Measurements from ENCODE around the gene USP16. TPM values are rescaled to one million over a fixed set of nuclear protein-coding genes. Genes with fewer than 3 reads are reported as not detected.

The USP16 gene
- total RNA-seq, 4 donors from 2014 or later = 20.7 to 30.0 (median 25.5) TPM

- H3K9me3 ChIP-seq = no peaks in the 10 kb centered on the region
- no peak for DNase-seq (ENCODE audit: low spot score in 2 of 2)
- H3K36me3 ChIP-seq = no peaks in the 10 kb centered on the region
- H3K4me3 ChIP-seq = peak overlapping the region; percentile 96
- H3K4me1 ChIP-seq = peaks cover 26% of the 10 kb centered on the region
- peak overlapping the region; percentile 94 for H3K27ac ChIP-seq
- TF ChIP-seq POLR2A (IDR thresholded peaks at IDR 0.05) (no peak), POLR2AphosphoS5 (IDR thresholded peaks at IDR 0.05) (no peak), EP300 (IDR thresholded peaks at IDR 0.05) (no peak)
- TF ChIP-seq, protein P1, sequence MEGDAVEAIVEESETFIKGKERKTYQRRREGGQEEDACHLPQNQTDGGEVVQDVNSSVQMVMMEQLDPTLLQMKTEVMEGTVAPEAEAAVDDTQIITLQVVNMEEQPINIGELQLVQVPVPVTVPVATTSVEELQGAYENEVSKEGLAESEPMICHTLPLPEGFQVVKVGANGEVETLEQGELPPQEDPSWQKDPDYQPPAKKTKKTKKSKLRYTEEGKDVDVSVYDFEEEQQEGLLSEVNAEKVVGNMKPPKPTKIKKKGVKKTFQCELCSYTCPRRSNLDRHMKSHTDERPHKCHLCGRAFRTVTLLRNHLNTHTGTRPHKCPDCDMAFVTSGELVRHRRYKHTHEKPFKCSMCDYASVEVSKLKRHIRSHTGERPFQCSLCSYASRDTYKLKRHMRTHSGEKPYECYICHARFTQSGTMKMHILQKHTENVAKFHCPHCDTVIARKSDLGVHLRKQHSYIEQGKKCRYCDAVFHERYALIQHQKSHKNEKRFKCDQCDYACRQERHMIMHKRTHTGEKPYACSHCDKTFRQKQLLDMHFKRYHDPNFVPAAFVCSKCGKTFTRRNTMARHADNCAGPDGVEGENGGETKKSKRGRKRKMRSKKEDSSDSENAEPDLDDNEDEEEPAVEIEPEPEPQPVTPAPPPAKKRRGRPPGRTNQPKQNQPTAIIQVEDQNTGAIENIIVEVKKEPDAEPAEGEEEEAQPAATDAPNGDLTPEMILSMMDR (IDR thresholded peaks at IDR 0.05) = no peak
- 6% methylated on average over 14 of the region's 14 CpGs for WGBS
- no peaks in the 10 kb centered on the region for H3K27me3 ChIP-seq
Measured at GRCh38 chr21:28991861-28992525, 32.5 kb upstream of the USP16 start.

DNA sequence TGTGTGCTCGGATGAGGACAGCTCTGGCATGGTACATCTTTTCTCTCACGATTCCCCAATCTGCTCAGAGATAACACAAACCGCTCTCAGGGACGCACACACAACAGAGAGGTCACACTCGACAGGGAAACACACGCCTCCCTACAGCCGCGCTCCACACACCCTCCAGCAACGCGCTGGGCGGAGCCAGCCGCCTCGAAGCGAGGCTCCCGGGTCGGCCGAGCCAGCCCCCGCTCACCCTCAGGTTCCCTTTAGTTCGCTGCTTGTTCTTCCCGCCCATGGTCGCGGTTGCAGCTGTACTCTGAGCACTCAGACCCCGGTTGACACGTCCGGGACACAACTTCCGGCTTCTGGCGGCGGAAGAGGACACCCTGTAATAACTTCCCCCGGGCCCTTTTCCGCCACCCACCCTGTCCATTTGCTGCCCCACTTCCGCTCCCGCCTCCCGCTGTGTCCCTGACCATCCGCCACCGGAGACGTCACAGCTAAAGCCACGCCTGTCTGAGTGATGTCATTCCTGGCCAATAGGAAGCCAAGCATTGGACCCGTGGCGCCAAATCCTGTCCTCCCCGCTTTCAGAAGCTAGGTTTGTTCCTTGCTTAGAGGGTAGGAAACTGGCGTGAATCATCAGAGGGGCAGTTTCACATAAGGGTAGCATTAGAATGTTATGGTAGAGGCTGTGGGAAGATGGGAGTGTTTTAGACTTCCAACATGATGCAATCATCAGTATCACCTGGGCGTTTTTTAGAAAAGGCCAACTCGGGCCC is 31.8 kb upstream of the USP16 start, which contains the start of gene LTN1:
Gene LTN1 (minus strand): TSS at position 352 of the 767 bp plus-strand sequence. CDS start 72 bp downstream, at position 280.
- TF ChIP-seq EP300 (IDR thresholded peaks at IDR 0.05) = no peak
- TF ChIP-seq POLR2AphosphoS5 (IDR thresholded peaks at IDR 0.05) = peak; percentile 20 to 89 (median 82)
- TF ChIP-seq POLR2A (IDR thresholded peaks at IDR 0.05) = peak in 1 of 2 donors; percentile 62
- peak; percentile 99 to 100 for DNase-seq (ENCODE audit: low spot score in 2 of 2)
- H3K27ac ChIP-seq = peak within 1 kb of the TSS; percentile 94
- H3K9me3 ChIP-seq = no peaks in the 10 kb centered on the region
- peak within 1 kb of the TSS; percentile 96 for H3K4me3 ChIP-seq
- no peaks in the 10 kb centered on the region for H3K36me3 ChIP-seq
- H3K4me1 ChIP-seq = peaks cover 26% of the 10 kb centered on the region
- WGBS = under 1% methylated on average over 30 of the region's 43 CpGs
- H3K27me3 ChIP-seq = no peaks in the 10 kb centered on the region

DNA sequence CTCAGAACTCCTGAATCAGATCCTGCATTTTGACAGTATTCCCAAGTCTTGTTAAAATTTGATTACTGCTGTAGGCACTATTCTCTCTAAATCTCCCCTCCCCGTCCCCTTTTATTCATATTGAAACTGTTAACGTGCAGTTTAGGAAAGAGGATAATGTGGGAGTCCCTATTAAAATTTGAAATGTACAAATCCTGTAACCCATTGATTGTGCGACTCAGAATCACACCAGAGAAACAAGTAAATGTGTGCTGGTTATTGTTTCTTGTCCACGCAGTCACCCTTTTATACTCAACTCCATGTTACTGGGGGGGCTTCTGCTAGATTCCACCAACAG is 31.2 kb upstream of the USP16 start:
- Histone ChIP-seq H3K36me3 (no peaks in the 10 kb centered on the region), H3K4me3 (peak overlapping the region; percentile 96), H3K27me3 (no peaks in the 10 kb centered on the region), H3K27ac (peak overlapping the region; percentile 94), H3K4me1 (peaks cover 24% of the 10 kb centered on the region), H3K9me3 (no peaks in the 10 kb centered on the region)
- no peak for DNase-seq (ENCODE audit: low spot score in 2 of 2)
- TF ChIP-seq POLR2A (IDR thresholded peaks at IDR 0.05) (no peak), EP300 (IDR thresholded peaks at IDR 0.05) (no peak), POLR2AphosphoS5 (IDR thresholded peaks at IDR 0.05) (no peak)
- TF ChIP-seq, protein P1 (IDR thresholded peaks at IDR 0.05) = no peak
- 47% methylated on average over 4 of the region's 4 CpGs for WGBS

DNA sequence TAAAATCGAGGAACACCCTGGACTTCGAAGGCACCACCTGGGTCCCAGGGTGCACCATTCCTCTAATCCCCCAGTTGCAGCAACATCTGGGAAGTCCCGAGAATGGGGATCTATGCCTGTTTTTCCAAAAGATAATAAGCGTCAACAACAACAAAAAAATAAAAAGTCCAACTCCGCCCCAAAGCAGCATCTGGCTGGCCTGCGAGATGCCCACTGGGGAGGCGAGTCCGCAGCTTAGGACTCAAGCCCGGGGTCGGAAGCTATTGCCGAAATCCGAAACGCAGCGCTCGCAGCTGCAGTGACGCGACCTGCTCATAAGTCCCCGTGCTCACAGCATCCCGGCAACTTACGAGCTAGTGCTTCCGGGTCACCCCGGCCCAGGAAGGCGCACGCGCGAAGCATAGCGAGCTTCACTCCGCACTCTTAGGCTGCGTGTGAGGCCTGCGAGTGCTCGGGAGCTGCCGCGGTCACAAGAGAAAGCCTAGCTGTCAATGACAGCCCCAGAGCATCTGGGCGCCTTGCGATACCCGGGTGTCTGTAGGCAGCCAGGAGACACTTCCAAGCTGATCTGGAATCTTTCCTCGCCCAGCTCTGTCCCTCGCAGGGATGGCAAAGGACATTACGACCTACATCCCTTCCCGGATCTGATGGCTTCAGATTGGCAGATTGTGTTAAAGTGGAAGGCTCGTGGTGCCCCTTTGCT is 21.9 kb upstream of the USP16 start:
- Histone ChIP-seq H3K4me3 (peak overlapping the region; percentile 52), H3K4me1 (peaks cover 11% of the 10 kb centered on the region), H3K36me3 (peaks cover 13% of the 10 kb centered on the region), H3K27me3 (no peaks in the 10 kb centered on the region), H3K9me3 (no peaks in the 10 kb centered on the region), H3K27ac (peak overlapping the region; percentile 89)
- under 1% methylated on average over 18 of the region's 41 CpGs for WGBS
- peak; percentile 97 to 98 for DNase-seq (ENCODE audit: low spot score in 2 of 2)
- TF ChIP-seq POLR2AphosphoS5 (IDR thresholded peaks at IDR 0.05) (peak; percentile 98 to 100 (median 99)), POLR2A (IDR thresholded peaks at IDR 0.05) (peak; percentile 82 to 98), EP300 (IDR thresholded peaks at IDR 0.05) (no peak)
- TF ChIP-seq, protein P1 (IDR thresholded peaks at IDR 0.05) = no peak

DNA sequence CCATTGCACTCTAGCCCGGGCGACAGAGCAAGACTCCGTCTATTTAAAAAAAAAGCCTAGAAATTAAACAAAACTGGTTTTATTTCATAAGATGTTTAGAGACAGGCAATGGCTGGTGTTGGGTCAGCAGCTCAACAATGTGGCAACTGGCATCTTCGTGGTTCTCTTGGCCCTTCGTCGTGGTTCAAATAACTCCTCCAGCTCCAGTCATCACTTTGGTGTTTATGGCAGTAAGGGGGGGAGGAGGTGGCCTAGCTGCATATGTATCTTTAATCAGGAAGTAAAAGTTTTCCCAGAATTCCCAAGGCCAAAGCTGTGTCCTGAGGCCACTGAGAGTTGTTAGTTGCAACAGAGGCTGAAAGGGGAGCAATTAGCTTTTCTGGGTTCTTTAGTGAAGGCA is 18.8 kb upstream of the USP16 start:
- no peak for DNase-seq (ENCODE audit: low spot score in 2 of 2)
- Histone ChIP-seq H3K9me3 (no peaks in the 10 kb centered on the region), H3K4me1 (peaks cover 11% of the 10 kb centered on the region), H3K4me3 (no peak overlapping the region), H3K27me3 (no peaks in the 10 kb centered on the region), H3K36me3 (peaks cover 28% of the 10 kb centered on the region), H3K27ac (no peak overlapping the region)
- 94% methylated on average over 6 of the region's 6 CpGs for WGBS
- TF ChIP-seq, protein P1 (IDR thresholded peaks at IDR 0.05) = no peak
- no peak for TF ChIP-seq POLR2A (IDR thresholded peaks at IDR 0.05)
- no peak for TF ChIP-seq POLR2AphosphoS5 (IDR thresholded peaks at IDR 0.05)
- no peak for TF ChIP-seq EP300 (IDR thresholded peaks at IDR 0.05)
